H54 (cell line): ENCODE results near the gene GNB5.
A peak's percentile ranks its signal among the peaks of the same experiment; 100 is the strongest.
"Not testable (repeated sequence)": the region's sequence is repeated elsewhere in the genome, so short reads cannot be mapped to it uniquely, and the experiment has no call there.

Source experiments
- DNase-seq: peaks from one replicate; pipeline ENCODE4 v3.0.0; 2011; ENCODE audit warnings: low spot score, mixed read lengths; ENCODE audit not compliant: insufficient read length
- FAIRE-seq: peaks from 3 replicates; lab custom pipeline; 2011; peaks lifted over from hg19 to GRCh38; lab: Jason Lieb, UNC
- POLR2A ChIP-seq: IDR thresholded peaks from 2 replicates; pipeline ENCODE4 v1.6.1; 2011; ENCODE audit warnings: low read depth, mild to moderate bottlenecking, low read length

GNB5 gene

GRCh38 chr15:52193321-52193720 is 2.1 kb upstream of the GNB5 start:
- DNase-seq (no peak), FAIRE-seq (no peak)
- no peak for TF ChIP-seq POLR2A

- no peak for TF ChIP-seq POLR2A
- FAIRE-seq (no peak), DNase-seq (no peak)
Observed at GRCh38 chr15:52186651-52187486, 4.3 kb downstream of the GNB5 start.

DNA sequence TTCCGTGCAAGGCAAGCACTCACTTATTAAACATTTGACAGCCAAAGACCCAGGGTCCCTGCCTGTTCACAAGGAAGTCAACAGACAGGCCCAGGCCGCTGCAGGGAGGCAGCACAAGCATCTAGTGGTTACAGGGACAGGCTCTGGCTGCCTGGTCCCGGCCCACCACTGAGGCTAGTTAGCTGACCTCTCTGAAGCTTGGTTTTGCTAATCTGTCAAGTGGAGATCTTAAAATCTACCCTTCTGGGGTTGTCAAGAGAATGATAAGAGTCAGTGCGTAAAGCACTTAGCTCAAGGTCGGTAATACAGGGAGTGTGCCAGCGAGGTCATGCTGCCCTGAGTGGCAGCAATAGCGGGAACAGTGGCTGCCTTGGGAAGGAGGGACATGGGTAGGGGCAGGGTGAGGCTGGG is 6.0 kb downstream of the GNB5 start:
- no peak for TF ChIP-seq POLR2A
- FAIRE-seq (no peak), DNase-seq (no peak)

GRCh38 chr15:52184721-52185120 is 6.5 kb downstream of the GNB5 start:
- FAIRE-seq (no peak), DNase-seq (no peak)
- no peak for TF ChIP-seq POLR2A

GRCh38 chr15:52183562-52184173 is 7.5 kb downstream of the GNB5 start:
- DNase-seq (no peak), FAIRE-seq (no peak)
- TF ChIP-seq POLR2A, result no peak

DNA sequence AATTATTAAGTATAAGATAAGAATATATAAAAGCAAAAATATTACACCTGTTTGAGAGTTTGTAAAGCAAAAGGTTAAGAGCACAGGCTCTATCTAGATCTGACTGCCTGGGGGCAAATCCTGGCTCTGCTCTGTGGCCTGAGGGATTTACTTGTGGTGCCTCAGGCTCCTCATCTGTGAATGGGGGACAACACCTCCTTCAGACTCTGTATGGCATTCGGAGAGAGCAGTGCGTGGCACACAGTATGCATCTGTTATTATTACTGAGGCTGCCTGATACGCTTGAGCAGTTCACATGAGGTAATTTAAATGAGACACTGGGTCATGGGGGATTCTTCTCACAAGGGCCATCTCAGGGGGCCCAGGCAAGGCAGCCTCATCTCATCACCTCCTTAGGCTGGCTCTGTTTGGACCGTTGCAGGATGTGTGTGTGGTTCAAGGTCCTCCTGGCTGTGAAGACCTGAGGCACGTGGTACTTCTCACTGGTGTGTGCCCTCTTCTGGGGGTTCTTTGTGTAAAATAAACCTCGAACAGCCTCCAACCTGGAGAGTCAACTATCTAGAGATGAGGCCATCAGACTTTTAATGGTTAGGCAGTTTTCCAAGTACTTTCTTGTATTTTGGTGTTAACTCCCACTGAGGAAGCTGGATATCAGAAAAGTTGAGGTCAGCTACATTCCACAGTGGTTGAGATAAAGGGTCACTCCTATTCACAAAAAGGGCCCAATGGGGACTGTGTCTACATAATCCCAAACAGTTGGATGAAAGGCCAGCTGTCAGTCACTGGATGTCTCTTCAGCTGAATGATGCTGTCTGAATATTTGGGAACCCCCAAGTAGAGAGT is 9.0 kb downstream of the GNB5 start:
- FAIRE-seq (no peak), DNase-seq (no peak)
- TF ChIP-seq POLR2A, result no peak

GRCh38 chr15:52180851-52181450 is 10.2 kb downstream of the GNB5 start:
- FAIRE-seq (no peak), DNase-seq (no peak)
- TF ChIP-seq POLR2A, result no peak

DNA sequence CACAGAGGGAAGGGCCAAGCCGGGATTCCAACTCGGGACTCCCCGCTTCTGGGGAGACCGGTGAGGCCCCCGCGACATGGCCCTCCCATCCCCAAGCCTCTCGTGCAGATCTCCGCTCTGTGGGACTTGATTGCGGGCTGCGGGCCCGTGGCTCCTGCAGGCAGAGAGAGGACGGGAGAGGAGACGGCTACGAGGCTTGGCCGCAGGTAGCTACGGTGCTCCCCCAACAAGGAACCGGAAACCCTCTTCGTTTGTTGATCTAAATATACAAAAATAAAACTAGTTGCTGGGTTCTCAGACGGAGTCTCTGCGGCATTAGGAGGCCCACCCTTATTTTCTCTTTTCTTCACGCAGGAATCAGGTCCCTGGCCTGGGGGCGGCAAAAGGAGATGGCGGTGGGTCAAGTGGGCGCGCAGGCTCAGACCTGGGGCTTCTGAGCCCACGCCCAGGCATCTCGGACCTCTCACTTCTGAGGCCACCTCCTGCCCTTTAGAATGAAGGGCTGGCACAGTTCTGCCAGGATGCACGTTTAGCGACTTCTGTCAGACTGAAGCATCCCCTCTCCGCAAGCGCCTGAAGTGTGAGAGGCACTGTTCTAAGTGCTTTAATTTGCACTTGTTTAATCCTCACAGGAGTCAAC is 10.9 kb downstream of the GNB5 start:
- TF ChIP-seq POLR2A, result no peak
- DNase-seq, result no peak
- no peak for FAIRE-seq

GRCh38 chr15:52179278-52180195 is 11.7 kb downstream of the GNB5 start:
- TF ChIP-seq POLR2A, result peak; percentile 87
- no peak for FAIRE-seq
- peak; percentile 74 for DNase-seq

- TF ChIP-seq POLR2A, result no peak
- no peak for DNase-seq
- no peak for FAIRE-seq
Observed at GRCh38 chr15:52178765-52179164, 12.4 kb downstream of the GNB5 start.

GRCh38 chr15:52172869-52173268 is 18.3 kb downstream of the GNB5 start:
- FAIRE-seq (no peak), DNase-seq (no peak)
- no peak for TF ChIP-seq POLR2A

GRCh38 chr15:52171807-52172206 is 19.4 kb downstream of the GNB5 start:
- no peak for DNase-seq
- no peak for FAIRE-seq
- no peak for TF ChIP-seq POLR2A

GRCh38 chr15:52171386-52171785 is 19.8 kb downstream of the GNB5 start:
- no peak for TF ChIP-seq POLR2A
- FAIRE-seq (no peak), DNase-seq (no peak)

- DNase-seq, FAIRE-seq: not testable (repeated sequence)
Observed at GRCh38 chr15:52170199-52170598, 21.0 kb downstream of the GNB5 start.

- FAIRE-seq, DNase-seq: not testable (repeated sequence)
Observed at GRCh38 chr15:52165494-52166131, 25.6 kb downstream of the GNB5 start.
